Measurements from ENCODE around the gene AKAP4.

The AKAP4 gene

GRCh38 chrX:50200907-50201306 lies at the start of gene AKAP4:
AKAP4 (minus strand) TSS chrX:50201007; CDS start chrX:50200889, 118 bp downstream.
- DNase-seq (ENCODE audit: low read depth), result no peak

GRCh38 chrX:50211510-50211909 lies 10.7 kb upstream of the AKAP4 start:
- DNase-seq (ENCODE audit: low read depth), result no peak

GRCh38 chrX:50206753-50207152 lies 5.9 kb upstream of the AKAP4 start:
- DNase-seq (ENCODE audit: low read depth), result no peak

- peak; percentile 46 for DNase-seq (ENCODE audit: low read depth)
These were observed 3.6 kb upstream of the AKAP4 start, which contains the start of gene CCNB3 for GRCh38 chrX:50204364-50204899. CCNB3 (plus strand) TSS chrX:50204765; CDS start chrX:50285164, 80,399 bp downstream.

GRCh38 chrX:50202539-50202938 lies 1.7 kb upstream of the AKAP4 start:
- DNase-seq (ENCODE audit: low read depth), result no peak

GRCh38 chrX:50198348-50198747 lies 2.5 kb downstream of the AKAP4 start:
- DNase-seq (ENCODE audit: low read depth), result no peak

- no peak for DNase-seq (ENCODE audit: low read depth)
These were observed 11.8 kb downstream of the AKAP4 start for GRCh38 chrX:50188859-50189600.

GRCh38 chrX:50183891-50184290 lies 16.9 kb downstream of the AKAP4 start:
- DNase-seq (ENCODE audit: low read depth), result no peak

GRCh38 chrX:50180073-50180940 lies 20.5 kb downstream of the AKAP4 start:
- no peak for DNase-seq (ENCODE audit: low read depth)

GRCh38 chrX:50169717-50170116 lies 31.1 kb downstream of the AKAP4 start:
- DNase-seq (ENCODE audit: low read depth), result no peak

GRCh38 chrX:50168241-50168687 lies 32.5 kb downstream of the AKAP4 start:
- no peak for DNase-seq (ENCODE audit: low read depth)

GRCh38 chrX:50167366-50167765 lies 33.4 kb downstream of the AKAP4 start:
- no peak for DNase-seq (ENCODE audit: low read depth)

GRCh38 chrX:50165727-50166126 lies 35.1 kb downstream of the AKAP4 start:
- DNase-seq (ENCODE audit: low read depth), result no peak

GRCh38 chrX:50161127-50161526 lies 39.7 kb downstream of the AKAP4 start:
- DNase-seq (ENCODE audit: low read depth), result no peak

GRCh38 chrX:50158593-50158992 lies 42.2 kb downstream of the AKAP4 start:
- DNase-seq (ENCODE audit: low read depth), result no peak

- no peak for DNase-seq (ENCODE audit: low read depth)
These were observed 43.2 kb downstream of the AKAP4 start for GRCh38 chrX:50157545-50158135.

- DNase-seq (ENCODE audit: low read depth), result no peak
These were observed 46.4 kb downstream of the AKAP4 start for GRCh38 chrX:50154429-50154828.

GRCh38 chrX:50152456-50152855 lies 48.4 kb downstream of the AKAP4 start:
- DNase-seq (ENCODE audit: low read depth), result no peak

- DNase-seq (ENCODE audit: low read depth), result no peak
These were observed 52.8 kb downstream of the AKAP4 start for GRCh38 chrX:50147972-50148371.

All from activated T-helper 1 cell treated with Interleukin-2 at 50 U/mL for 16 hours (primary cell).